Ishikawa (cell line): ENCODE data around the gene SNAP91.

Source experiments
- RAD21 ChIP-seq: IDR thresholded peaks from 2 replicates; pipeline ENCODE4 v1.6.1; 2012; ENCODE audit warnings: low read depth
- TCF12 ChIP-seq: IDR thresholded peaks from 2 replicates; pipeline ENCODE4 v1.6.1; 2012; ENCODE audit warnings: low read depth
- ZBTB7A ChIP-seq: IDR thresholded peaks from 2 replicates; pipeline ENCODE4 v1.6.1; 2012; ENCODE audit warnings: low read depth

GRCh38 chr6:83592770-83593394 lies 116.0 kb downstream of the SNAP91 start:
- TF ChIP-seq TCF12: no peak
- TF ChIP-seq ZBTB7A: no peak
- peak; percentile 64 for TF ChIP-seq RAD21
